ENCODE results near the gene MAP3K13. TPM values are rescaled to one million over a fixed set of nuclear protein-coding genes. Genes with fewer than 3 reads are reported as not detected.
A peak's percentile ranks its signal among the peaks of the same experiment; 100 is the strongest.

The MAP3K13 gene
- total and polyA plus RNA-seq, 2 of the 13 experiments (the other 11 are each of a cell fraction or from before 2014, with no cell fraction given): 24.2 to 26.5 TPM

DNA sequence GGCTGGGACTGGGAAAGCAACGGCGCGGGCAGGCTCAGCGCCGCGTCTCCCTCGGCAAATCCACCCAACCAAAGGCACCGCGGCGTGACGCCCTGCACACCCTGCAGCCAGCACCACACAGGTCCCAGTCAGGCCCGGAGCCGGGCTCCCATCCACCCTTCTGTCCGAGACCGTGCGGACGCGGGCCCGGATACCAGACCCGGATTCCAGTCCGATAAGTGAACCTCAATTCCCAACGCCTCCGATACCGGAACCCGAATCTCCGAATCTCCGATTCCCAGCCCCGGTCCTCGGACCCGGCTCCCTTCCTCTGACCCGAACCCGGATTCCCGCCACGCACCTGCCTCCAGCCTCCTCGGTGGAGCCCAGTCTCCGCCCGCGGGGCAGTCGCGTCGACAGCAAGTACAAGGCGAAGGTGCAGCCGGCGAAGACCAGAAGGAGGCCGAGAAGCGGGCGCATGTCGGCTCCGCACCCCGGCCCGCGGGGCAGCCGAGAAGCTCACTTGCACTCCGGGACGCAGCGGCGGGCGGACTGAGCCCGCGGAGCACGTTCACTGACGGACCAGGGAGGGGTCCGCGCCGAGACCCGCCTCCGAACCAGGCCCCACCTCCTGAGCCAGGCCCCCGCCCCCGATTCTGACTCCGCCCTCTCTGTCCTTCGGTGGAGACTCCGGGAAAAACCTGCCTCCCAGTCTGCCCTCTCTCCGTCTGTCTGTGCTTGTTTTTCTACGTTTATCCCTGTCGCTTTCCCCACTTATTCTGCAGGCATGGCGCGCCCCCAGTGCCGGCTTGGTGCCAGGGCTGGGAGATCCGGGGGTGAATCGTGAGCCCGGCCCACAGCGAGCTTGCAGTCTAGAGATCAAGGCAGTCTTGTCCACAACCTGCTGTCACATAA is 135.8 kb downstream of the MAP3K13 start, which contains the start of gene TMEM41A (continued):
- TF ChIP-seq, protein P1, sequence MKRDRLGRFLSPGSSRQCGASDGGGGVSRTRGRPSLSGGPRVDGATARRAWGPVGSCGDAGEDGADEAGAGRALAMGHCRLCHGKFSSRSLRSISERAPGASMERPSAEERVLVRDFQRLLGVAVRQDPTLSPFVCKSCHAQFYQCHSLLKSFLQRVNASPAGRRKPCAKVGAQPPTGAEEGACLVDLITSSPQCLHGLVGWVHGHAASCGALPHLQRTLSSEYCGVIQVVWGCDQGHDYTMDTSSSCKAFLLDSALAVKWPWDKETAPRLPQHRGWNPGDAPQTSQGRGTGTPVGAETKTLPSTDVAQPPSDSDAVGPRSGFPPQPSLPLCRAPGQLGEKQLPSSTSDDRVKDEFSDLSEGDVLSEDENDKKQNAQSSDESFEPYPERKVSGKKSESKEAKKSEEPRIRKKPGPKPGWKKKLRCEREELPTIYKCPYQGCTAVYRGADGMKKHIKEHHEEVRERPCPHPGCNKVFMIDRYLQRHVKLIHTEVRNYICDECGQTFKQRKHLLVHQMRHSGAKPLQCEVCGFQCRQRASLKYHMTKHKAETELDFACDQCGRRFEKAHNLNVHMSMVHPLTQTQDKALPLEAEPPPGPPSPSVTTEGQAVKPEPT (CRISPR knock-in tag; IDR thresholded peaks at IDR 0.05; ENCODE audit: low read depth): no peak; the same call in 1 of the 2 replicates
- TF ChIP-seq, protein P2, sequence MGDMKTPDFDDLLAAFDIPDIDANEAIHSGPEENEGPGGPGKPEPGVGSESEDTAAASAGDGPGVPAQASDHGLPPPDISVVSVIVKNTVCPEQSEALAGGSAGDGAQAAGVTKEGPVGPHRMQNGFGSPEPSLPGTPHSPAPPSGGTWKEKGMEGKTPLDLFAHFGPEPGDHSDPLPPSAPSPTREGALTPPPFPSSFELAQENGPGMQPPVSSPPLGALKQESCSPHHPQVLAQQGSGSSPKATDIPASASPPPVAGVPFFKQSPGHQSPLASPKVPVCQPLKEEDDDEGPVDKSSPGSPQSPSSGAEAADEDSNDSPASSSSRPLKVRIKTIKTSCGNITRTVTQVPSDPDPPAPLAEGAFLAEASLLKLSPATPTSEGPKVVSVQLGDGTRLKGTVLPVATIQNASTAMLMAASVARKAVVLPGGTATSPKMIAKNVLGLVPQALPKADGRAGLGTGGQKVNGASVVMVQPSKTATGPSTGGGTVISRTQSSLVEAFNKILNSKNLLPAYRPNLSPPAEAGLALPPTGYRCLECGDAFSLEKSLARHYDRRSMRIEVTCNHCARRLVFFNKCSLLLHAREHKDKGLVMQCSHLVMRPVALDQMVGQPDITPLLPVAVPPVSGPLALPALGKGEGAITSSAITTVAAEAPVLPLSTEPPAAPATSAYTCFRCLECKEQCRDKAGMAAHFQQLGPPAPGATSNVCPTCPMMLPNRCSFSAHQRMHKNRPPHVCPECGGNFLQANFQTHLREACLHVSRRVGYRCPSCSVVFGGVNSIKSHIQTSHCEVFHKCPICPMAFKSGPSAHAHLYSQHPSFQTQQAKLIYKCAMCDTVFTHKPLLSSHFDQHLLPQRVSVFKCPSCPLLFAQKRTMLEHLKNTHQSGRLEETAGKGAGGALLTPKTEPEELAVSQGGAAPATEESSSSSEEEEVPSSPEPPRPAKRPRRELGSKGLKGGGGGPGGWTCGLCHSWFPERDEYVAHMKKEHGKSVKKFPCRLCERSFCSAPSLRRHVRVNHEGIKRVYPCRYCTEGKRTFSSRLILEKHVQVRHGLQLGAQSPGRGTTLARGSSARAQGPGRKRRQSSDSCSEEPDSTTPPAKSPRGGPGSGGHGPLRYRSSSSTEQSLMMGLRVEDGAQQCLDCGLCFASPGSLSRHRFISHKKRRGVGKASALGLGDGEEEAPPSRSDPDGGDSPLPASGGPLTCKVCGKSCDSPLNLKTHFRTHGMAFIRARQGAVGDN (CRISPR knock-in tag; IDR thresholded peaks at IDR 0.05): peak; percentile 93
- TF ChIP-seq YY1 (IDR thresholded peaks at IDR 0.05; ENCODE audit: insufficient read depth, insufficient replicate concordance, low read depth, low read length) (peak; percentile 89), RAD21 (CRISPR knock-in tag; IDR thresholded peaks at IDR 0.05) (peak; percentile 55), ZNF20 (CRISPR knock-in tag; IDR thresholded peaks at IDR 0.05) (no peak), ZFP36L2 (CRISPR knock-in tag; IDR thresholded peaks at IDR 0.05) (no peak), EHMT2 (IDR thresholded peaks at IDR 0.05; ENCODE audit: borderline replicate concordance, low read depth, low read length) (no peak), HOXA9 (CRISPR knock-in tag; IDR thresholded peaks at IDR 0.05; ENCODE audit: borderline replicate concordance) (0 out of 2 replicates have a peak, but pooled peaks have one; percentile 63)
- TF ChIP-seq, protein P3, sequence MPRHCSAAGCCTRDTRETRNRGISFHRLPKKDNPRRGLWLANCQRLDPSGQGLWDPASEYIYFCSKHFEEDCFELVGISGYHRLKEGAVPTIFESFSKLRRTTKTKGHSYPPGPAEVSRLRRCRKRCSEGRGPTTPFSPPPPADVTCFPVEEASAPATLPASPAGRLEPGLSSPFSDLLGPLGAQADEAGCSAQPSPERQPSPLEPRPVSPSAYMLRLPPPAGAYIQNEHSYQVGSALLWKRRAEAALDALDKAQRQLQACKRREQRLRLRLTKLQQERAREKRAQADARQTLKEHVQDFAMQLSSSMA (CRISPR knock-in tag; IDR thresholded peaks at IDR 0.05): no peak; the same call in 1 of the 2 replicates
- TF ChIP-seq, protein P4, sequence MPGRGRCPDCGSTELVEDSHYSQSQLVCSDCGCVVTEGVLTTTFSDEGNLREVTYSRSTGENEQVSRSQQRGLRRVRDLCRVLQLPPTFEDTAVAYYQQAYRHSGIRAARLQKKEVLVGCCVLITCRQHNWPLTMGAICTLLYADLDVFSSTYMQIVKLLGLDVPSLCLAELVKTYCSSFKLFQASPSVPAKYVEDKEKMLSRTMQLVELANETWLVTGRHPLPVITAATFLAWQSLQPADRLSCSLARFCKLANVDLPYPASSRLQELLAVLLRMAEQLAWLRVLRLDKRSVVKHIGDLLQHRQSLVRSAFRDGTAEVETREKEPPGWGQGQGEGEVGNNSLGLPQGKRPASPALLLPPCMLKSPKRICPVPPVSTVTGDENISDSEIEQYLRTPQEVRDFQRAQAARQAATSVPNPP (CRISPR knock-in tag; IDR thresholded peaks at IDR 0.05): no peak; the same call in 1 of the 2 replicates
- TF ChIP-seq, protein P5, sequence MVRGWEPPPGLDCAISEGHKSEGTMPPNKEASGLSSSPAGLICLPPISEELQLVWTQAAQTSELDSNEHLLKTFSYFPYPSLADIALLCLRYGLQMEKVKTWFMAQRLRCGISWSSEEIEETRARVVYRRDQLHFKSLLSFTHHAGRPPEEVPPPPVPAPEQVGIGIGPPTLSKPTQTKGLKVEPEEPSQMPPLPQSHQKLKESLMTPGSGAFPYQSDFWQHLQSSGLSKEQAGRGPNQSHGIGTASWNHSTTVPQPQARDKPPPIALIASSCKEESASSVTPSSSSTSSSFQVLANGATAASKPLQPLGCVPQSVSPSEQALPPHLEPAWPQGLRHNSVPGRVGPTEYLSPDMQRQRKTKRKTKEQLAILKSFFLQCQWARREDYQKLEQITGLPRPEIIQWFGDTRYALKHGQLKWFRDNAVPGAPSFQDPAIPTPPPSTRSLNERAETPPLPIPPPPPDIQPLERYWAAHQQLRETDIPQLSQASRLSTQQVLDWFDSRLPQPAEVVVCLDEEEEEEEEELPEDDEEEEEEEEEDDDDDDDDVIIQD (CRISPR knock-in tag; IDR thresholded peaks at IDR 0.05; ENCODE audit: low read depth): 0 out of 2 replicates have a peak, but pooled peaks have one; percentile 53
- TF ChIP-seq, protein P6, sequence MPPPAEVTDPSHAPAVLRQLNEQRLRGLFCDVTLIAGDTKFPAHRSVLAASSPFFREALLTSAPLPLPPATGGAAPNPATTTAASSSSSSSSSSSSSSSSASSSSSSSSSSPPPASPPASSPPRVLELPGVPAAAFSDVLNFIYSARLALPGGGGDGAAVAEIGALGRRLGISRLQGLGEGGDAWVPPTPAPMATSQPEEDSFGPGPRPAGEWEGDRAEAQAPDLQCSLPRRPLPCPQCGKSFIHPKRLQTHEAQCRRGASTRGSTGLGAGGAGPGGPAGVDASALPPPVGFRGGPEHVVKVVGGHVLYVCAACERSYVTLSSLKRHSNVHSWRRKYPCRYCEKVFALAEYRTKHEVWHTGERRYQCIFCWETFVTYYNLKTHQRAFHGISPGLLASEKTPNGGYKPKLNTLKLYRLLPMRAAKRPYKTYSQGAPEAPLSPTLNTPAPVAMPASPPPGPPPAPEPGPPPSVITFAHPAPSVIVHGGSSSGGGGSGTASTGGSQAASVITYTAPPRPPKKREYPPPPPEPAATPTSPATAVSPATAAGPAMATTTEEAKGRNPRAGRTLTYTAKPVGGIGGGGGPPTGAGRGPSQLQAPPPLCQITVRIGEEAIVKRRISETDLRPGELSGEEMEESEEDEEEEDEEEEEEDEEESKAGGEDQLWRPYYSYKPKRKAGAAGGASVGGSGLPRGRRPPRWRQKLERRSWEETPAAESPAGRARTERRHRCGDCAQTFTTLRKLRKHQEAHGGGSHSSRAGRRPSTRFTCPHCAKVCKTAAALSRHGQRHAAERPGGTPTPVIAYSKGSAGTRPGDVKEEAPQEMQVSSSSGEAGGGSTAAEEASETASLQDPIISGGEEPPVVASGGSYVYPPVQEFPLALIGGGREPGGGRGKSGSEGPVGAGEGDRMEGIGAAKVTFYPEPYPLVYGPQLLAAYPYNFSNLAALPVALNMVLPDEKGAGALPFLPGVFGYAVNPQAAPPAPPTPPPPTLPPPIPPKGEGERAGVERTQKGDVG (CRISPR knock-in tag; IDR thresholded peaks at IDR 0.05; ENCODE audit: borderline replicate concordance): peak; percentile 91

Data from HepG2 (cell line).